ENCODE data around the gene GBE1.

Gene GBE1

GRCh38 chr3:81621277-81621676, 140.2 kb downstream of the GBE1 start:
- no peak for DNase-seq (ENCODE audit: low spot score)

GRCh38 chr3:81620849-81621248, 140.6 kb downstream of the GBE1 start:
- no peak for DNase-seq (ENCODE audit: low spot score)

GRCh38 chr3:81612768-81613167, 148.7 kb downstream of the GBE1 start:
- no peak for DNase-seq (ENCODE audit: low spot score)

- DNase-seq (ENCODE audit: low spot score), result no peak
Observed at GRCh38 chr3:81602781-81603180, 158.7 kb downstream of the GBE1 start.

GRCh38 chr3:81601707-81602305, 159.6 kb downstream of the GBE1 start:
- no peak for DNase-seq (ENCODE audit: low spot score)

- no peak for DNase-seq (ENCODE audit: low spot score)
Observed at GRCh38 chr3:81592101-81592500, 169.3 kb downstream of the GBE1 start.

GRCh38 chr3:81585937-81586336, 175.5 kb downstream of the GBE1 start:
- DNase-seq (ENCODE audit: low spot score), result no peak

GRCh38 chr3:81585056-81585455, 176.4 kb downstream of the GBE1 start:
- no peak for DNase-seq (ENCODE audit: low spot score)

- DNase-seq (ENCODE audit: low spot score), result peak; percentile 1
Observed at GRCh38 chr3:81581966-81582599, 179.4 kb downstream of the GBE1 start.

GRCh38 chr3:81580355-81580754, 181.1 kb downstream of the GBE1 start:
- DNase-seq (ENCODE audit: low spot score), result no peak

- no peak for DNase-seq (ENCODE audit: low spot score)
Observed at GRCh38 chr3:81579744-81580143, 181.7 kb downstream of the GBE1 start.

GRCh38 chr3:81572201-81572756, 189.2 kb downstream of the GBE1 start:
- no peak for DNase-seq (ENCODE audit: low spot score)

- no peak for DNase-seq (ENCODE audit: low spot score)
Observed at GRCh38 chr3:81568378-81568777, 193.1 kb downstream of the GBE1 start.

GRCh38 chr3:81565041-81565440, 196.4 kb downstream of the GBE1 start:
- DNase-seq (ENCODE audit: low spot score), result no peak

- no peak for DNase-seq (ENCODE audit: low spot score)
Observed at GRCh38 chr3:81558106-81558505, 203.3 kb downstream of the GBE1 start.

GRCh38 chr3:81554801-81555200, 206.6 kb downstream of the GBE1 start:
- no peak for DNase-seq (ENCODE audit: low spot score)

GRCh38 chr3:81554388-81554787, 207.1 kb downstream of the GBE1 start:
- DNase-seq (ENCODE audit: low spot score), result no peak

- no peak for DNase-seq (ENCODE audit: low spot score)
Observed at GRCh38 chr3:81550415-81550814, 211.0 kb downstream of the GBE1 start.

- DNase-seq (ENCODE audit: low spot score), result no peak
Observed at GRCh38 chr3:81549831-81550230, 211.6 kb downstream of the GBE1 start.

- no peak for DNase-seq (ENCODE audit: low spot score)
Observed at GRCh38 chr3:81549388-81549787, 212.1 kb downstream of the GBE1 start.

GRCh38 chr3:81545572-81545971, 215.9 kb downstream of the GBE1 start:
- no peak for DNase-seq (ENCODE audit: low spot score)

- DNase-seq (ENCODE audit: low spot score), result no peak
Observed at GRCh38 chr3:81544385-81544784, 217.1 kb downstream of the GBE1 start.

GRCh38 chr3:81540787-81541186, 220.7 kb downstream of the GBE1 start:
- DNase-seq (ENCODE audit: low spot score), result no peak

GRCh38 chr3:81531846-81532245, 229.6 kb downstream of the GBE1 start:
- no peak for DNase-seq (ENCODE audit: low spot score)
